CD8-positive, alpha-beta memory T cell (primary cell): ENCODE measurements around the gene CTIF. TPM values are rescaled to one million over a fixed set of nuclear protein-coding genes. Genes with fewer than 3 reads are reported as not detected.

ENCODE experiments used
- CTCF ChIA-PET: fragments of 350-600 bp; sonication (Branson Sonifier 250); formaldehyde crosslinking; loops from one replicate; lab custom pipeline; 2021; ENCODE audit warnings: antibody characterized with exemption; lab: Charles Lee
- POLR2A ChIA-PET: fragments of 350-600 bp; sonication (Branson Sonifier 250); formaldehyde crosslinking; loops from one replicate; lab custom pipeline; 2021; ENCODE audit warnings: antibody characterized with exemption; lab: Charles Lee
- DNase-seq, 5 donors: peaks; one replicate each; pipeline versions ENCODE4 v3.0.0 to v3.0.0-alpha.2; 2020 to 2022; ENCODE audit warnings: mixed read lengths in 1 of 5
- H3K27ac ChIP-seq: one replicate; pipeline ENCODE4 v1.7.0; 2013; ENCODE audit warnings: low read depth, mild to moderate bottlenecking, low read length, moderate library complexity
- H3K27me3 ChIP-seq: 2 replicates; pipeline ENCODE4 v1.7.0; 2013; ENCODE audit warnings: low read length, mild to moderate bottlenecking; ENCODE audit not compliant: insufficient read depth, poor library complexity, severe bottlenecking
- H3K36me3 ChIP-seq: 2 replicates; pipeline ENCODE4 v1.7.0; 2013; ENCODE audit warnings: mild to moderate bottlenecking, low read length, moderate library complexity; ENCODE audit not compliant: insufficient read depth
- H3K4me1 ChIP-seq: 2 replicates; pipeline ENCODE4 v1.7.0; 2013; ENCODE audit warnings: mild to moderate bottlenecking, low read length, moderate library complexity; ENCODE audit not compliant: insufficient read depth
- H3K4me3 ChIP-seq: 2 replicates; pipeline ENCODE4 v1.7.0; 2013; ENCODE audit warnings: mild to moderate bottlenecking, low read length
- H3K9me3 ChIP-seq: 2 replicates; pipeline ENCODE4 v1.7.0; 2013; ENCODE audit warnings: mild to moderate bottlenecking, low read length
- H3K27ac Mint-ChIP-seq, 8 donors: one replicate each; pipeline ENCODE4 v1.8.0; 2020 to 2021; ENCODE audit warnings: mixed read lengths in 8 of 8, mild to moderate bottlenecking in 6 of 8, inconsistent platforms in 3 of 8, moderate library complexity in 3 of 8
- H3K27me3 Mint-ChIP-seq, 2 donors: one replicate each; pipeline ENCODE4 v1.8.0; 2020 to 2021; ENCODE audit warnings: mixed read lengths in 2 of 2, mild to moderate bottlenecking in 1 of 2, moderate library complexity in 1 of 2
- H3K36me3 Mint-ChIP-seq, 3 donors: one replicate each; pipeline ENCODE4 v1.8.0; 2020 to 2021; ENCODE audit warnings: mixed read lengths in 3 of 3, inconsistent platforms in 1 of 3, mild to moderate bottlenecking in 1 of 3
- H3K4me1 Mint-ChIP-seq, 3 donors: one replicate each; pipeline ENCODE4 v1.8.0; 2020 to 2021; ENCODE audit warnings: mixed read lengths in 3 of 3, inconsistent platforms in 1 of 3, mild to moderate bottlenecking in 1 of 3
- H3K4me3 Mint-ChIP-seq, 7 donors: one replicate each; pipeline ENCODE4 v1.8.0; 2020 to 2021; ENCODE audit warnings: mixed read lengths in 7 of 7, mild to moderate bottlenecking in 6 of 7, moderate library complexity in 4 of 7, inconsistent platforms in 2 of 7
- H3K9me3 Mint-ChIP-seq, 5 donors: one replicate each; pipeline ENCODE4 v1.8.0; 2020 to 2022; ENCODE audit warnings: mixed read lengths in 5 of 5, mild to moderate bottlenecking in 3 of 5, moderate library complexity in 2 of 5, inconsistent platforms in 1 of 5
- polyA plus RNA-seq: library from polyadenylated mRNA; unstranded; fragments of 300-500 nt; fragmentation: Illumina TruSeq; gene quantifications from one replicate; pipeline ENCODE4 v1.2.3, GENCODE V29; 2021
- total RNA-seq, 2 experiments: library from RNA; stranded (reverse); gene quantifications; one replicate each; pipeline ENCODE4 v1.2.3, GENCODE V29; 2021

The CTIF gene
- total and polyA plus RNA-seq, 3 experiments from 2014 or later, result 0.89 to 4.8 (median 4.2) TPM

DNA sequence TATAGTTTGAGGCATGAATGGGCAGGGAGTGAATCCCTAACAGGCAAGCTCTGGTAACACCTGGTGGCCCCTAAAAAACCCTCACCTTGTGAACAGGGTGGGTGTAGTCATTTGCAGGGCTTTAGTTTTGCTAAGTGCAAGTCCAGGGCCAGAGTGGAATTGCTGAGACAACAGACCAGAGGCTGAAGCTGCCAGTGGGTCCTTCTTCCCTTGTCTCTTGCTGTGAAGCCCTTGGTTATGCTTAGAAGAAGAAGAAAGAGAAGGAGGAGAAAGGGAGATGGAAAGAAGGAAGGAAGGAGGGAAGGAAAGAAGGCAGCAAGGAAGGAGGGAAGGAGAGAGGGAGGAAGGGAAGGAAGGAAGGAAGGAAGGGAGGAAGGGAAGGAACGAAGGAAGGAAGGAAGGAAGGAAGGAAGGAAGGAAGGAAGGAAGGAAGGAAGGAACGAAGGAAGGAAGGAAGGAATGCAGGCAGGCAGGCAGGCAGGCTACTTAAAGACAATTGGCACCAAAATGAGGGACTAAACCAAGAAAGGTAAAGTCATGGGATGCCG, 366.1 kb downstream of the CTIF start:
- no peaks in the 10 kb centered on the region for H3K36me3 ChIP-seq
- POLR2A ChIA-PET, result no interaction called here
- Mint-ChIP-seq H3K27ac (no peak overlapping the region), H3K36me3 (peaks cover 0 to 8% (median 0%) of the 10 kb centered on the region in 3 donors), H3K4me3 (no peak overlapping the region), H3K27me3 (peaks cover 0 to 4% of the 10 kb centered on the region in 2 donors), H3K9me3 (peaks cover 0 to 11% (median 3%) of the 10 kb centered on the region in 5 donors), H3K4me1 (peaks cover 16 to 21% (median 19%) of the 10 kb centered on the region in 3 donors)
- H3K4me3 ChIP-seq, result no peak overlapping the region
- no peak for DNase-seq
- no peaks in the 10 kb centered on the region for H3K27me3 ChIP-seq
- no peak overlapping the region for H3K27ac ChIP-seq
- H3K4me1 ChIP-seq, result peaks cover 5% of the 10 kb centered on the region
- H3K9me3 ChIP-seq, result no peaks in the 10 kb centered on the region
- CTCF ChIA-PET, result interaction anchor here (1.0 to 2.2 kb wide), 3 partner anchors 9 to 127 kb away, joined by 3 to 7 read pairs (median 3); no protein-coding TSS in a partner anchor

- peaks cover 16 to 21% (median 19%) of the 10 kb centered on the region in 3 donors for H3K4me1 Mint-ChIP-seq
- no peak overlapping the region for H3K27ac ChIP-seq
- H3K27ac Mint-ChIP-seq, result no peak overlapping the region
- H3K36me3 Mint-ChIP-seq, result peaks cover 0 to 8% (median 0%) of the 10 kb centered on the region in 3 donors
- ChIA-PET CTCF (interaction anchor here (1.0 to 2.2 kb wide), 2 partner anchors 8 to 18 kb away, joined by 3 to 7 read pairs; no protein-coding TSS in a partner anchor), POLR2A (no interaction called here)
- H3K4me3 ChIP-seq, result no peak overlapping the region
- H3K4me1 ChIP-seq, result peaks cover 11% of the 10 kb centered on the region
- no peaks in the 10 kb centered on the region for H3K36me3 ChIP-seq
- no peaks in the 10 kb centered on the region for H3K27me3 ChIP-seq
- H3K9me3 ChIP-seq, result no peaks in the 10 kb centered on the region
- no peak overlapping the region for H3K4me3 Mint-ChIP-seq
- H3K9me3 Mint-ChIP-seq, result peaks cover 0 to 11% (median 3%) of the 10 kb centered on the region in 5 donors
- DNase-seq, result no peak
- peaks cover 0 to 4% of the 10 kb centered on the region in 2 donors for H3K27me3 Mint-ChIP-seq
Measured at GRCh38 chr18:48905513-48905912, 366.7 kb downstream of the CTIF start.

GRCh38 chr18:48908916-48909315, 370.1 kb downstream of the CTIF start:
- H3K36me3 Mint-ChIP-seq, result peaks cover 0 to 7% (median 0%) of the 10 kb centered on the region in 3 donors
- H3K4me3 Mint-ChIP-seq, result no peak overlapping the region
- no peak overlapping the region for H3K27ac ChIP-seq
- no peaks in the 10 kb centered on the region for H3K27me3 Mint-ChIP-seq
- POLR2A ChIA-PET, result no interaction called here
- H3K9me3 Mint-ChIP-seq, result peaks cover 0 to 11% (median 3%) of the 10 kb centered on the region in 5 donors
- no peak overlapping the region for H3K4me3 ChIP-seq
- H3K36me3 ChIP-seq, result no peaks in the 10 kb centered on the region
- no peaks in the 10 kb centered on the region for H3K9me3 ChIP-seq
- no peaks in the 10 kb centered on the region for H3K27me3 ChIP-seq
- CTCF ChIA-PET, result interaction anchor here (1.4 to 1.6 kb wide), 4 partner anchors 16 to 133 kb away, joined by 3 to 4 read pairs (median 3); no protein-coding TSS in a partner anchor
- DNase-seq, result peak in 1 of 5 donors; percentile 8
- peaks cover 21% of the 10 kb centered on the region for H3K4me1 ChIP-seq
- no peak overlapping the region for H3K27ac Mint-ChIP-seq
- H3K4me1 Mint-ChIP-seq, result peaks cover 24 to 36% (median 33%) of the 10 kb centered on the region in 3 donors

GRCh38 chr18:48909721-48910120, 370.9 kb downstream of the CTIF start:
- DNase-seq, result peak in 3 of 5 donors; percentile 39 to 54 (median 42)
- peaks cover 0 to 4% (median 0%) of the 10 kb centered on the region in 5 donors for H3K9me3 Mint-ChIP-seq
- no peaks in the 10 kb centered on the region for H3K27me3 Mint-ChIP-seq
- POLR2A ChIA-PET, result no interaction called here
- no peaks in the 10 kb centered on the region for H3K36me3 Mint-ChIP-seq
- CTCF ChIA-PET, result interaction anchor here (0.8 to 1.6 kb wide), 5 partner anchors 15 to 133 kb away, joined by 3 to 4 read pairs (median 3); no protein-coding TSS in a partner anchor
- H3K4me3 ChIP-seq, result no peak overlapping the region
- peak overlapping the region in 5 of 7 donors; percentile 10 to 71 (median 55) for H3K4me3 Mint-ChIP-seq
- no peaks in the 10 kb centered on the region for H3K36me3 ChIP-seq
- H3K27ac Mint-ChIP-seq, result peak overlapping the region in 5 of 8 donors; percentile 25 to 85 (median 51)
- H3K4me1 Mint-ChIP-seq, result peaks cover 27 to 36% (median 36%) of the 10 kb centered on the region in 3 donors
- H3K27ac ChIP-seq, result no peak overlapping the region
- peaks cover 21% of the 10 kb centered on the region for H3K4me1 ChIP-seq
- H3K27me3 ChIP-seq, result no peaks in the 10 kb centered on the region
- no peaks in the 10 kb centered on the region for H3K9me3 ChIP-seq

DNA sequence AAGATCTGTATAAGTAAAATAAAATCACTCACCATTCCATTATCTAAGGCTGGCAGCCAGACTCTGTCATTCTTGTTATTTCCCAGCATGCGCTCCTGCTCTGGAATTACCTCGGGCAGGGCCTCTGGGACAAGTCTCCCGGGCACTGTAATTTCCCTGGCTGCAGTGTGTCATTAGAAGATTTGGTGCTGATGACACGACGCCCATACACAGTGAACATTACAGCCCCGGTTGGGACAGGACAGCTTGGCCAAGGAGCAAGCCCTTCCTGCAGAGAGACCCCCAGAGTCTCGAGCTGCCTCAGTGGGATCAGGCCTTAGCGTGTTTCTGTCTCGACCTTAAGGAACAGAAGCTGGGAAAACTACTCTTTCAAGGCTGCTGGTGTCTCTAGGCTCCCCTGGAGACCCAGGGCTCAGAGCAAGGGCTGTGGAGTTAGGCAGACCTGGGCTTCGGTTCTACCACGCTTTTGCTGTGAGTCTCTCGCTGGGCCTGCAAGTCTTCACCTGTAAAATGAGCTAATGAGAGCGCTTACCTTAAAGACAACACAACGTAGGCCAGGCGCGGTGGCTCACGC, 372.2 kb downstream of the CTIF start:
- H3K9me3 ChIP-seq, result no peaks in the 10 kb centered on the region
- peaks cover 27 to 40% (median 37%) of the 10 kb centered on the region in 3 donors for H3K4me1 Mint-ChIP-seq
- CTCF ChIA-PET, result interaction anchor here (1.0 to 5.3 kb wide), 4 partner anchors 13 to 134 kb away, joined by 3 to 57 read pairs (median 6); no protein-coding TSS in a partner anchor

More for the DNA sequence above, 372.2 kb downstream of the CTIF start:
- Histone ChIP-seq H3K4me3 (no peak overlapping the region), H3K27me3 (no peaks in the 10 kb centered on the region), H3K27ac (no peak overlapping the region), H3K4me1 (peaks cover 21% of the 10 kb centered on the region), H3K36me3 (no peaks in the 10 kb centered on the region)
- peak in 1 of 5 donors; percentile 33 for DNase-seq
- Mint-ChIP-seq H3K4me3 (no peak overlapping the region), H3K36me3 (no peaks in the 10 kb centered on the region), H3K27ac (no peak overlapping the region), H3K9me3 (no peaks in the 10 kb centered on the region), H3K27me3 (no peaks in the 10 kb centered on the region)
- POLR2A ChIA-PET, result interaction anchor here (0.7 kb wide), 1 partner anchor 11 kb away, joined by 4 read pairs; no protein-coding TSS in a partner anchor

Other genes with a start within 250 kb of the CTIF start
- gene ZBTB7C, start 129.6 kb upstream of the CTIF start, total RNA-seq, result under 1 TPM in 1 of 2 experiments, not detected in 1; 0.13 TPM
- gene ZBTB7C, start 129.6 kb upstream of the CTIF start, polyA plus RNA-seq, result not detected